ENCODE data around the gene NTHL1.

GRCh38 chr16:2028146-2028545 is 19.5 kb downstream of the NTHL1 start:
- TF ChIP-seq POLR2A (IDR thresholded peaks at IDR 0.05) (no peak), CTCF (IDR thresholded peaks at IDR 0.05) (no peak)
